ENCODE data around the gene FAM124B.

GRCh38 chr2:224412141-224413015 lies 10.5 kb upstream of the FAM124B start:
- no peak for TF ChIP-seq POLR2A (IDR thresholded peaks at IDR 0.05)
- TF ChIP-seq CTCF (IDR thresholded peaks at IDR 0.05) = no peak
- TF ChIP-seq POLR2AphosphoS5 (IDR thresholded peaks at IDR 0.05) = no peak
- TF ChIP-seq EP300 (IDR thresholded peaks at IDR 0.05; ENCODE audit: low read depth) = no peak
